Glomerular endothelial cell (primary cell): ENCODE measurements around the gene RBM19. TPM values are rescaled to one million over a fixed set of nuclear protein-coding genes. Genes with fewer than 3 reads are reported as not detected.

Source experiments
- DNase-seq: peaks from one replicate; pipeline ENCODE4 v3.0.0-alpha.2; 2011; ENCODE audit warnings: low read depth, low spot score; ENCODE audit errors: extremely low read depth
- total RNA-seq: library from RNA; depleted of rRNA; stranded (reverse); fragments of >200 nt; gene quantifications from 2 replicates; pipeline ENCODE4 v1.2.3, GENCODE V29; 2015

Gene RBM19
- total RNA-seq, 1 donor from 2014 or later = 24.3 TPM

DNA sequence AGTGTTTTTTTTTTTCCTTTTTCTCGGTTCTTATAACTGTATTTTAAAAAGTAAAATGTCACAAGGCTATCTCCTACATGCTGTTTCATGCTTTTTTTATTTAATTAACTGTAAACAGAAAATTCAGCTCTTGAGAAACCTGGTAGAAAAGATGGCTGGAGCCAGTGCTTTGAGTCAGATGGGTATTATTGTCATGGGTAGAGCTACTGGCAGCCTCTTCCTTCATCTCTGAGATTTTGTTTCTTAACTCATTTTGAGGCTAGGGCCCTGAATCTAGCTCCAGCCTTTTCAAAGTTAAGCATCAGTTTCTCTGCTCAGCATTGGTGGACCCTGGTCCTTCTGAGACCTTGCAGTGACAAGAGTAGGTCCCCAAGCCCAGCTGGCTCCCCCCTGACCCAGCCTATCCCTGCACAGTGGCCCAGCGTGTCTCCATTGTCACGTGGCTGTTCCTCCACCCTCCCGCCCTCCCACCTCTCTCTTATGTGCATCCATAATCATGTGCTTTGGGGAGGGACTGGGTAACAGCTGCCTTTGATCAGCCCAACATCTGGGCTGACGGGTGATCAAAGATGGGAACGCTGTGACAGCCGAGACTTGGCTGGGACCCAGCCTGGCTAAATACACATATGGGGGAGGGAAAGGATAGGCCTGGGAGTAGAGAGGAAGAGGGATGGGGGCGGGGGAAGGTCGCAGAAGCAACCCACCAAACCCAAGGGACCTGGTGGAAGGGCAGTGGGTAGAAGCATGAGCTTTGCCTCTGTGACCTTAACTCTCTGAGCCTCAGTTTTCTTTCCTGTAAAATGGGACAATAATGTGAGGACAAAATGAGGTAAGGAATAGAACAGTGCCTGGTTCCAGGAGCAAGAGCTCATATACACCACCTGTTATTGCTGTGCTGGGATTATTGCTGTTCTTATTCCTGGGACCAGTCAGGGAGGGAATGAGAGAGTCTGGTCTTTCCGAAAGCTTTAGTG is 24.4 kb upstream of the RBM19 start:
- no peak for DNase-seq

DNA sequence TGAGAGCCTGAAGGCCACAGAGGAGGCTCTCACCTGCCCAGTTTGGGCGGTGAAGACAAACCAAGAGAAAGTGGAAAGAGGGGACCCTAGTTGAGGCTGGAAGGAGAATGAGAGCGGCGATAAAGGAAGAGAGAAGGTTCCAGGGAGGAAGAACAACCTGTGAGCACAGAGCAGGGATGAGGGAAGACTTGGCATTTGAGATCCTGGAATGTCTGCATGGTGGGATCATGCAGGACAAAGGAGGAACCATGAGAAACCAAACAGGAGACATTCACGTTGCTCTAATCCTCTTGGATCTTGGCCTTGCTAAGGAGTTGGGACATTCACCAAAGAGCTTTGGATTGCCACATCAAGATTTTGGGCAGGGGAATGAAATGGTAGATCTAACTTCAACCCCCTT is 22.9 kb upstream of the RBM19 start:
- DNase-seq = no peak

DNA sequence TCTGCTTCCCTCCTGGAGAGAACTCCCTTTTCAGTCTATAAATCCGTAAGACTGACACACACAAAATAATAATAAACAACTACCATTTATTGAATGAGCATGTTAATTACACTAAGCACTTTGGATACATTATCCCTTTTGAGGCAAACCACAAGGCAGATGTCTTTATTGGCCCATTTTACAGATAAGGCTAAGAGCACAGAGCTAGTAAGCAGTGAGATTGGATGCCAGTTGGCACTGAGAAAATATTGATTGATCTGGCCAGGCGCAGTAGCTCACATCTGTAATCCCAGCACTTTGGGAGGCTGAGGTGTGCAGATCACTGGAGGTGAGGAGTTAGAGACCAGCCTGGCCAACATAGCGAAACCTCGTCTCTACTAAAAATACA is 21.9 kb upstream of the RBM19 start:
- DNase-seq = no peak

DNA sequence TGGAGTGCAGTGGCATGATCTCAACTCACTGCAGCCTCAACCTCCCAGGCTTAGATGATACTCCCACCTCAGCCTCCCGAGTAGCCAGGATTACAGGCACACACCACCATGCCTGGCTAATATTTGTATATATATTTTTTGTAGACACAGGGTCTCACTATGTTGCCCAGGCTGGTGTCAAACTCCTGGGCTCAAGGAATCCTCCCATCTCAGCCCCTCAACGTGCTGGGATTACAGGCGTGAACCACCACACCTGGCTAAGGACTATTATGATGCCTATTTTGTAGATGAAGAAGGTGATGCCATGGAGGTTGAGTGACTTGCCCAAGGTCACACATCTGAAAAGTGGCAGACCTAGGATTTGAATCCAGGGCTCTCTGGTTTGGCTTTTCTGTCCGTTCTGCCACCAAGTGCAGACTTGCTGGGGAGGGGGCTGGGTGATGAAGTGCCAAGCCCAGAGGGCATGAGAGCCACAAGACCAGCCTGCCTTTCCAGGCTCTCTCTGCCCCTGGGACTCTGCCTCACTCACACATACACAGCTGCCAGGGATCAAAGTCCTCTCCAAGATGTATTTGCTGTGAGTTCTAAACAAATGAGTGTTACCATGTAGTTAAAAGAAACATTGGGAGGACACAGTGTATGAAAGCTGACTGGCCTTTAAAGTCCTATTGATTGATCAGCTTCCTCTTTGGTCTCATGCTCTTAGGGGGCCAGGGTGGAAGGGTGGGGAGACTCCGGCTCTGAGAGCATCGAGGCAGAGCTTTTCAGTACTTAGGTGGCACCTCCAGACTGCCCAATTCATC is 21.3 kb upstream of the RBM19 start:
- DNase-seq = no peak

DNA sequence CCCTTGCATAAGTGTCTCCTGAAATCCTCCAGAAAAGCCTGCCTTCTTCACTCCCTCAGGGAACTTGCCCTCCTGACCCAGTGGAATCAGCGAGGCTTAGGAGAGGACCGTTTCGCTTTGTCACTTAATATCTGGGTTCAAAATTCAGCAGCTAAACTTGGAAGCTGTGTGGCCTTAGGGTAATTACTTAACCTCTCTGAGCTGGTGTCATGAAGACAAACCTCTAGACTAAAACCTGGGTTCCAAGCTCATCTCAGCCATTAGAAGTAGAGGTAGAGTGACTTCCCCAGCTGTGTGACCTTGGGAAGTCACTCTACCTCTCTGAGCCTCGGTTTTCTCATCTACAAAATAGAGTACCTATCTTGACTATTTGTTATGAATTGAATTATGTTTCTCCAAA is 18.3 kb upstream of the RBM19 start:
- DNase-seq = no peak

DNA sequence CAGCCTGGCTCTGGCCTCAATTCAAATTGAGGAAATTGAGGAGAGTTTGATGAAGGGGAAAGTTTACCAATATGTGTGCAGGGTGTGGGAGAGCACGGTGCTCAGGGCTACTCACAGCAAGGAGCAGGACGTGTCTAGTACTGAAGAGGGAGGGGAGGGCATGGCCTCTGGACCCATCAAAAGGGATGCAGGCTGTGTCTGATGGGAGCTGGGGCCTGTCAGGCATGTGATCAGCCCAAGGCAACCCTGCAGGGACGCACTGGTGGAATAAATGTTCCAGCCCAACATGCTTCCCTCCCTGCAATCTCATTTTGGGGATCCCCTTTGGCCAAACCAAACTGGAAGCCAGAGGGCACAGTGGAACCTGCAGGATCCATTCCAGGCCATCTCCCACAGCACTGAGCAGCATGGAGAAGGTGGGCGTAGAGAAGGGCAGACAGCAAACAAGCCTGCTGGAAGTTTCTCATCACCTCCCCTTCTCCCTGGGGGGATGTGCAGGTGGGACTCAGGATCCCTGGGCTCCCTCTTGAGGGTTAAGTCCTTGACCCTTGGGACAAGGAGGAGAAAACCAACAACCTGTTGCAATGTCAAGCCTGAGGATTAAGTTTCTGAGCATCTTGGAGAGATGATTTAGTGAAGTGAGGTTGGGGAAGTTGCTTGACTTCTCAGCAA is 17.8 kb upstream of the RBM19 start:
- no peak for DNase-seq

DNA sequence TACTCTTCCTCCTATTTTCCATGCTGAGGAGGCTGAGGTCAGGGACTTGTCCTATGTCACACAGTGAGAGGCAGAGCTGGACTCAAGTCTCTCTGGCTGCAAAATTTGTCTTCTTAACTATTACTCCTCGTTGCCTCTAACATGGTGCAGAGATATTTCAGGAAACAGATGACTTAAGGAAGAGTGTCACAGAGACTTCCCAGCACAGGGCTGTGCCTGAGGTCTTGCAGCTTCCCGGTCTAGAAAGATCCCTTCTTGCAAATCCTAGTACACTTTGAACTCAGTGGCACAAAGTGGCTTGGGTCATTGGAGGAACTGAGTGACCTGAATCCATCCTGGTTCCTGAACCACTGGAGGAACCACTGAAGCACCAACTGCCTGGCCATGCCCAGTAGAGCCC is 17.1 kb upstream of the RBM19 start:
- DNase-seq = no peak

DNA sequence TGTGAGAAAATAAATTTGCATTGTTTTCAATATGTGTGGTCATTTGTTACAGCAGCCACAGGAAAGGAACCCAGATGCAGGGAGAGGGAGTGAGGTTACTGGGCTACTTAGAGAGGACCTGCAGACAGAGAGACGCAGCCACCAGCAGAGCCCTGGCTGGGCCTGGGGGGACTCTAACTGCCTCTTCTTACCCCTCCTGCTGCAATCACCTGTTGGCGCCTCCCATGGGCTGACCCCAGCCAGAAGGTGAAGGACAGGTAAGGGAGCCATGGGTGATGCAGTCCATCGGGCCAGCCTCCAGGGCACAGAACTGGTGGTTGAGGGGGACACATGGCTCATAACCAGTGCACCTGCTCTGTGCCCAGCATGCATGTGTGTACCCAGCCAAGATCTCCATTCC is 15.8 kb upstream of the RBM19 start:
- no peak for DNase-seq

DNA sequence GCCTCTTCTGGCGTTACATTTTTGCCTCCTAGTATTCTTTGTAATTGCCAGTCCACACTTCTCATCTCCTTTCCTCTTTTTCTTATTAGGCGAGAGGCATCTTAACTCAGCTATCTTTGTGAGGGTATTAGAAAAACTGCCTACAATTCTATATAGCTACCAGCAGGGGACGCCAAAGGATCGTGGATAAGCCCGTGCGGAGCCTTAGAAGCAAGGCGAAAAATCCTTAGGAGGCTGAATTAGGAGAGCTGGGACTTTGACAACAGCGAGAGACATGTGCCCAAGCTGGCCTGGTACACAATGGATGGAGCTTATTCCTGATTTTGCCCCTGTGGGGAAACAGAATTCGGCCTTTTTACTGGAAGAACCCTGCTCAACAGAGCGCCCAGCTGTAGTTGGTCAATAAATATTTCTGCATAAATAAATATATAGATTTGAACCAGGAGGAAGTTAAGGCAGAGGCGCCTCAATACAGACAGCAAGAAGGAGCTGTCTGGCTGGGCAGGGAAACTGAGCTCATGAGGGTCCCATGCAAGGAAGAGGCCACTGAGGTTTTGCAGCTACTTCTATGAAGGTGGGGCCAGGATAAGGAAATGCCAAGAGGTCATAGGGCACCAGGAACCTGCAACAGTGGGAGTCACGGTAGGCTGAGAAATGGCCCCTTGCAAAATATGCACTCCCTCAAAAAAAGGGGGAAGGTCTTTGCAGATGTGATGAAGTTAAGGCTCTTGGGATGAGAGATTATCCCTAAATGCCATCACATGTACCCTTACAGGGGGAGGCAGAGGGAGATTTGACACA is 14.6 kb upstream of the RBM19 start:
- peak; percentile 25 for DNase-seq

DNA sequence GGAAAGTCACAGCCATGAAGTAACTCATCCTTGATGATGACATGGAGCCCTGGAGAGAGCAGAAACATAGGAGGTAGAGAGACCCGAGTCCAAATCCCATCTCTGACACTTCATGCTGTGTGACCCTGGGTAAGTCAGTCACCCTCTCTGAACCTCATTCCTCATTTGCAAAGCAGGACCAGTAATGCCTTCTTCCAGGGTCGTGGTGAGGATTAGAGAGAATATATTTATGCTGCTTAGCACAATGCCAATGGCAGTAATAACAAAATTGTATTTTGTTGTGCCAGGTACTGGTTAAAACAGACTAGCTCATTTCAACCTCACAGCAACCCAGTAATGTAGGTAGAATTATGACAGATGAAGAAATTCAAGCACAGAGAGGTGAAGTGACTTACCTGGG is 13.9 kb upstream of the RBM19 start:
- no peak for DNase-seq

DNA sequence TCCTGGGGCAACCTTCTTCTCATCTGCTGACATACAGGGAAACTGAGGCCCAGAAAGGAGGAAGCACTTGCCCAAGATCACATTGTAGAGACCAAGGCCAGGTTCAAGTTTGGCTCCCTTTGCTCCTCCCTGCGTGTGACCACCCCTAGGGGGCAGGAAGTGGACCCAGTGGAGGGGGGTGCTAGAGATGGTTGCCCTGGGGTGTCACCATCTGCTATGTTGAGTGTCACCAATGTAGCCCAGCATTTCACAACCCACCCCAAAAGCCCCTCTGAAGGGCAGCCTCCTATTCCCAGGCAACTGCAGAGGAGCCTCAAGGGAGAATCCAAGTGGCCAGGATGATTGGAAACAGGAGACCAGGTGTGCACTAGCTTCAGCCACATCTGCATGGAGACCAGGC is 12.0 kb upstream of the RBM19 start:
- no peak for DNase-seq

DNA sequence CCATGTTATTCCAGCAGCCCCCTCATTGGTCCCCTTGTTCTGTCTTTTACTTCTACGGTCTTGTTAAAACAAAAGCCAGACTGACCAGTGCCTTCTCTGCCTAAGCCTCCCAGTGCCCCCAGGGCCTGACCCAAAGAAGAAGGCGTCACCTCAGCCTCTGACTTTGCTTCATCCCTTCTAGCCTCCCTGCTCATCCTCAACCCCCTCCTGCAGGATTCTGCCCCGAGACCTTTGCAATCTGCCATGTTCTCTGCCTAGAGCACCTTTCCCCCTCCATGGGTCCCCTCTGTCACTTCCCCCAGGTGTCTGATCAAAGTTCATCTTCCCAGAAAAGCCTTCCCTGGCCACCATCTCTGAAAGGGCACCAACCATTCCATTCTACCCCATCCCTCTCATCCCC is 7.9 kb upstream of the RBM19 start:
- DNase-seq = no peak

DNA sequence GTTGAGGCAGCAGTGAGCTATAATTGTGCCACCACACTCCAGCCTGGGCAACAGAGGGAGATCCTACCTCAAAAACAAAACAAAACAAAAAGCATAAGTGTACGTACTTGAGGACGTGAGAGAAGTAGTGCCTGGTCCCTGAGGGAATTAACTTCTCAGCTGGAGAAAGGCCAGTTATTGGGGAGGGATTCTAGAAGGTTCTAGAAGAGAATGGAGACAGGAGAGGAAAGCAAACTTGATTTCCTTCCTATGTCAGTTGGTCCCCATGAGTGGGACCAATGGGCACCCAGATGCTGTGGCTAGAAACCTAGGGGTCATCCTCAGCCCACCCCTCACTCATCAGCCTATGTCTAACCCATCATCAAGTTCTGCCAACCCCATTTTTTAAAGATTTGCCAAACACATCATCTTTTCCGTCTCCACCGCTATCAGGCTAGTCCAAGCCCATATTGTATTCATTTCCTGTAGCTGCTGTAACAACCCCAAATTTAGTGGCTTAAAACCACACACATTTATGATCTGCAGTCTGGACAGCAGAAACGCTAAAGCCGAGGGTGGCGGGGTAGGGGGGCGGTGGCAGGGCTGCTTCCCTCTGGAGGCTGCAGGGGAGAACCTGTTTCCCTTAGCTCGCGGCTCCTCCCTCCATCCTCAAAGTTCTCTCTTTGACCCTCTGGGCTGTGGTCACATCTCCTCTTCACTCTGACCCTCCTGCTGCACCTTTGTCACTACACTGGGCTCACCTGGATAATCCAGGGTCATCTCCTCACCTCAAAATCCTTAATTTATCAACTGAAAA is 7.2 kb upstream of the RBM19 start:
- DNase-seq = no peak

DNA sequence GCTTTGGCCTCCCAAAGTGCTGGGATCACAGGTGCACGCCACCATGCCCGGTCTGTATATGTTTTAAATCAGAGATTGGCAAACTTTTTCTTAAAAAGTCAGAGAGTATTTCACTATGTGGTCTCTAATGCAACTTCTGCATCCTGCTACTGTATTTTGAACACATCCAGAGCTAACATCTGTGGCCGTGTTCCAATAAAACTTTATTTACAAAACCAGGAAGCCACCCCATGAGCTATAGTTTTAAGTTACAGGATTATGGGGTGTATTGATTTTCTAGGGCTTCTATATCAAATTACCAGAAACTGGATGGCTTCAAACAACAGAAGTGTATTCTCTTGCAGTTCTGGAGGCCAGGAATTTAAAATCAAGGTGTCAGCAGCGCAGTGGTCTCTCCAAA is 5.3 kb upstream of the RBM19 start:
- no peak for DNase-seq

DNA sequence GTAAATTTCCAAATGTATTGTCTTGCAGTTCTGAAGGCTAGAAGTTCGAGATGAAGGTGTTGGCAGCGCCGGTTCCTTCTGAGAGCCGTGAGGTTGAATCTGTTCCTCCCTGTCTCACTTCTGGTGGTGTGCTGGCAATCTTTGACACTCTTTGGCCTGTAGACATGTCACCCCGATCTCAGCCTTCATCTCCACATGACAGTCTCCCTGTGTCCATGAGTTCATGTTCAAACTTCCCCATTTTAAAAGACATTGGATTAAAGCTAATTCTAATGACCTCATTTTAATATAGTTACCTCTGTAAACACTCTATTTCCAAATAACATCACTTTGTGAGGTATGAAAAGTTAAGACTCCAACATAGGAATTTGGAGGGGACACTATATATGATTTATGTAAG is 4.1 kb upstream of the RBM19 start:
- DNase-seq = no peak

DNA sequence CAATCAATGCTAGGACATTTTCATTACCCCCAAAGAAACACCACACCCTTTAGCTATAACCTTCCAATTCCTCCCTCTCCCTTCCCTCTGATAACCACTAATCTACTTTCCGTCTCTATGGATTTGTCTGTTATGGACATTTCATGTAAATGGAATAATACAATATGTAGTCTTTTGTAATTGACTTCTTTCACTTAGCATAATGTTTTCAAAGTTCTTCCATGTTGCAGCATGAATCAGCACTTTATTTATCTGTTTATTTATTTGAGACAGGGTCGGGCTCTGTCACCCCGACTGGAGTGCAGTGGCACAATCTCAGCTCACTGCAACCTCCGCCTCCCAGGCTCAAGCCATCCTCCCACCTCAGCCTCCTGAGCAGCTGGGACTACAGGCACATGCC is 1.2 kb upstream of the RBM19 start:
- DNase-seq = no peak

DNA sequence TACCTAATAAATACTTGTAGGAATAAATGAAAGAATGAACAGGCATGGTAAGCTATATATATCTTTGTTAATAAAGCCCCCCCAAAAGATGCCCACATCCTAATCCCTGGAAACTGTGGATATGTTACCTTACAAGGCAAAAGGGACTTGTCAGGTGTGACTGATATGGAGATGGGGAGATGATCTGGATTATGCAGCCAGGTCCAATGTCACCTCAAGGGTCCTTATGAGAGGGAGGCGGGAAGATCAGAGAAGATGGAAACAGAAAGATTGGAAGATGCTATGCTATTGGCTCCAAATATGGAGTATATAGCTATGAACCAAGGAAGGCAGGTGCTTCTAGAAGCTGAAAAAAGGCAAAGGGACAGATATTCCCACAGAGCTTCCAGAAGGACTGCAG is 3.4 kb downstream of the RBM19 start:
- no peak for DNase-seq

DNA sequence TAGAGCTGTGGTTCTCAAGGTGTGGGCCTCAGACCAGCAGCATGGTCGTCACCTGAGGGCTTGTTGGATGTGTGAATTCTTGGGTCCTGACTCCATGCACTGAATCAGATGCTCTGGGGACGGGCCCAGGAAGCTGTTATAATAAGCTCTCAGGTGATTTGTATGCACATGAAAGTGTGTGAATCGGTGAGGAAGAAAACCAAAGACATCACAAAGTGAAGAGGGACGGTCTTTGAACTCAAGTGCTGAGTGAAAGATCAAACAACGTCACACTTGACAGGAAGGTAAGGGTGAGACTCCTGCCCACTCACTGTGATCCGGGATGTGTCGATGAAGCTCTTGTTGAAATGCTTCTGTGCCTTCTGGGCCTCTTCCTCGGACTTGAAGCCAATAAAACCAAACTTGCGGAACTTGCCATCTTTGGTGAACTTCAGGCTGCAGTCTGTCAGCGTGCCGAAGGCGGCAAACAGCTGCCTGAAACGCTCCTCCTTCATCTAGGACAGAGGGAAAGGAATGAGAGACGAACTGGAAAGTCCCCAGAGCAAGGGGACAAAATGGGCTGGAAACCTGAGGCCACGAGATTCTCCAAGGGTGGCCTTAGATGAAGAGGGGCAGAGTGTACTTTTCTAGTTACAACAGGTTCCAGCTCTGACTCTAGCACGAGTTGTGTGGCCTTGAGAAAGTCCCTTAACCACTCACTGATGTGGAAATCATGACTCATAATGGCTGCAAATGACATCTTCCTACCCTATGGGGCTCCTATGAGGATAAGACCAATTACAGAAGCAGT is 4.0 kb downstream of the RBM19 start:
- no peak for DNase-seq

DNA sequence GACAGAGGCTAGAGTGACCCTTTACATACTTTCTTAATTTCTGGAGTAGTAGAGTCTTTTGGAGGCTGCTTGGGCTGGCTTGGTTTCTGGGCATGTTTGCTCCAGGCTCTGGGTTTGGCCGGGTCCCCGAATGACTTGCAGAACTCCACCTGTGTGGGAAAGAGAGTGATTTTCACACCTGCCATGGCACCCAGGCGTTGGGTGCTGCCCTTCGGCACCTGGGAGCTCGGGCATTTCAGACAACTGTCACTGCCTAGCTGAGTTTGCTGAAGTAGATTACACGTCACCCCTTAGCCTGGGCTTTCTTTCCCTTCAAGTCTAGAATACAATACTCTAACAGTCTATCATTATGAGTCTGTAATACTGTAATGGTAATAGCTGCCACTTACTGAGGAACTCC is 6.1 kb downstream of the RBM19 start:
- no peak for DNase-seq
